ENCODE measurements around the gene DLGAP1. TPM values are rescaled to one million over a fixed set of nuclear protein-coding genes. Genes with fewer than 3 reads are reported as not detected.

The DLGAP1 gene
- total RNA-seq, 1 experiment from 2014 or later: 0.07 TPM

- TF ChIP-seq CTCF (IDR thresholded peaks at IDR 0.05; ENCODE audit: insufficient read depth in 1 of 2, low read depth in 1 of 2, low read length in 1 of 2, severe bottlenecking in 1 of 2, unreplicated experiment in 1 of 2): no peak
- Mint-ChIP-seq H3K9me3 (ENCODE audit: unreplicated experiment) (no peaks in the 10 kb centered on the region), H3K27ac (ENCODE audit: unreplicated experiment) (peak overlapping the region; percentile 16), H3K27me3 (ENCODE audit: insufficient read depth, unreplicated experiment) (no peaks in the 10 kb centered on the region), H3K4me3 (ENCODE audit: unreplicated experiment) (no peak overlapping the region), H3K4me1 (ENCODE audit: low read depth, unreplicated experiment) (peaks cover 32% of the 10 kb centered on the region), H3K36me3 (ENCODE audit: insufficient read depth, unreplicated experiment) (no peaks in the 10 kb centered on the region)
- Histone ChIP-seq H3K4me1 (peaks cover 30% of the 10 kb centered on the region), H3K27me3 (replicated peaks; ENCODE audit: control insufficient read depth, insufficient read depth, low read length) (no peaks in the 10 kb centered on the region), H3K9me3 (no peaks in the 10 kb centered on the region), H3K36me3 (ENCODE audit: control insufficient read depth, insufficient read depth, low read length) (no peaks in the 10 kb centered on the region), H3K4me3 (ENCODE audit: low read depth, low read length) (no peak overlapping the region)
- POLR2A ChIA-PET: no interaction called here
- CTCF ChIA-PET: interaction anchor here (0.6 to 1.1 kb wide), 3 partner anchors 46 to 118 kb away, joined by 3 to 7 read pairs (median 4); no protein-coding TSS in a partner anchor
- no TSS peak for BruUV-seq (replicated peaks)
- DNase-seq: no peak
- intact Hi-C loops (cut with micrococcal nuclease; ENCODE audit: unreplicated experiment): no loop called here
Measured at GRCh38 chr18:3712491-3712890, 742.6 kb downstream of the DLGAP1 start.

DNA sequence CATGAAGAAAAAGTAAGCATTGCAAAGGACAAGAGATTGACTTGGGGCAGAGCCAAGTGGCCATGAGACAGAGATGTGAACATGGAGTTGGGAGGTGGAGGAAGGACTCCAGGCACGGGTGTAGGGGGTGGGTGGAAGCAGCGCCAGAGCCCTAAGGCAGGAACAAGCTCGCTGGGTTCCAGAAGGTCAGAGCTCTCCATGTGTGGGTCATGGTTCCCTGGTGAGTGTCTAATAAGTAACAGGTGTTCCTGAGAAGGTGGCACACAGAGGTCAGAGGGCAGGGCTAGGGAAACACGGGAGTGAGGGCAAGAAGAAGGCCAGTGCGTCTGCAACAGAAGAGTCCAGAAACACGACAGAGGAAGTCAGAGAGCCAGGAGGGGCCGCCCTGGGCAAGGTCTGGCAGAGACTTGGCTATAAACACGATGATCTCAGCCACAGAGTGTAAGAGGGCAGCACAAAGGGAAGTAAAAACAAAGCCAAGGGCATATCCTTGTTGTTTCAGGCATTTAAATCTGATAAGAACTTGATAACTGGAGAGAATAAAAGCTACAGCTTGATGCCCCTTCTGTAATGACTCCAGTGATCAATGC lies 744.3 kb downstream of the DLGAP1 start:
- no peaks in the 10 kb centered on the region for H3K36me3 ChIP-seq (ENCODE audit: control insufficient read depth, insufficient read depth, low read length)
- Mint-ChIP-seq H3K9me3 (ENCODE audit: unreplicated experiment) (no peaks in the 10 kb centered on the region), H3K36me3 (ENCODE audit: insufficient read depth, unreplicated experiment) (no peaks in the 10 kb centered on the region), H3K4me3 (ENCODE audit: unreplicated experiment) (no peak overlapping the region), H3K27ac (ENCODE audit: unreplicated experiment) (peak overlapping the region; percentile 30), H3K27me3 (ENCODE audit: insufficient read depth, unreplicated experiment) (no peaks in the 10 kb centered on the region), H3K4me1 (ENCODE audit: low read depth, unreplicated experiment) (peaks cover 26% of the 10 kb centered on the region)
- H3K4me3 ChIP-seq (ENCODE audit: low read depth, low read length): no peak overlapping the region
- CTCF ChIA-PET: no interaction called here
- H3K9me3 ChIP-seq: no peaks in the 10 kb centered on the region
- no peaks in the 10 kb centered on the region for H3K27me3 ChIP-seq (replicated peaks; ENCODE audit: control insufficient read depth, insufficient read depth, low read length)
- H3K4me1 ChIP-seq: peaks cover 30% of the 10 kb centered on the region
- DNase-seq: no peak
- no TSS peak for BruUV-seq (replicated peaks)
- TF ChIP-seq CTCF (IDR thresholded peaks at IDR 0.05; ENCODE audit: insufficient read depth in 1 of 2, low read depth in 1 of 2, low read length in 1 of 2, severe bottlenecking in 1 of 2, unreplicated experiment in 1 of 2): no peak
- POLR2A ChIA-PET: no interaction called here
- intact Hi-C loops (cut with micrococcal nuclease; ENCODE audit: unreplicated experiment): no loop called here

DNA sequence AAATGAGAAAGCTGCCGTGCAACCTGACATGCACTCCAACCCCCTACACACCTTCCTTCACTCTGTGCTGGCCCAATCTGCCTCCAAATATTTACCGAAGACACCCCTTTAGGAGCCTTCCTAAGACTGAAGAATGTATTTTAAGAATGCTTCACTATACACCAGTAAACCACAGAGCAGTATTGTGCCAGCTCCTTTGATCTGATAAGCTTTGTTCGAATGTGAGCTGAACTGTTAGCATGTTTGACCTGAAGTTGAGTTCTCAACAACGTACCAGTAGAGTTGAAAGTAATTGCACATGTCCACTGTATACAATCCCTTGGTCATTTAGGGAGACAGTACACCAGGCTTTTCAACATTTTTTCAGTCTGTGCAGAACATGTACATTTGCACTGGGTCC lies 745.9 kb downstream of the DLGAP1 start:
- intact Hi-C loops (cut with micrococcal nuclease; ENCODE audit: unreplicated experiment): loop anchor here (10.0 kb wide), 1 partner anchor 356 kb away; no protein-coding TSS in a partner anchor
- peaks cover 26% of the 10 kb centered on the region for H3K4me1 Mint-ChIP-seq (ENCODE audit: low read depth, unreplicated experiment)

More for the DNA sequence above, 745.9 kb downstream of the DLGAP1 start:
- Mint-ChIP-seq H3K9me3 (ENCODE audit: unreplicated experiment) (no peaks in the 10 kb centered on the region), H3K4me3 (ENCODE audit: unreplicated experiment) (no peak overlapping the region), H3K27ac (ENCODE audit: unreplicated experiment) (no peak overlapping the region), H3K27me3 (ENCODE audit: insufficient read depth, unreplicated experiment) (no peaks in the 10 kb centered on the region), H3K36me3 (ENCODE audit: insufficient read depth, unreplicated experiment) (no peaks in the 10 kb centered on the region)
- no peak for DNase-seq
- no peak for TF ChIP-seq CTCF (IDR thresholded peaks at IDR 0.05; ENCODE audit: insufficient read depth in 1 of 2, low read depth in 1 of 2, low read length in 1 of 2, severe bottlenecking in 1 of 2, unreplicated experiment in 1 of 2)
- no TSS peak for BruUV-seq (replicated peaks)
- Histone ChIP-seq H3K9me3 (no peaks in the 10 kb centered on the region), H3K4me3 (ENCODE audit: low read depth, low read length) (no peak overlapping the region), H3K27me3 (replicated peaks; ENCODE audit: control insufficient read depth, insufficient read depth, low read length) (no peaks in the 10 kb centered on the region), H3K36me3 (ENCODE audit: control insufficient read depth, insufficient read depth, low read length) (no peaks in the 10 kb centered on the region), H3K4me1 (peaks cover 30% of the 10 kb centered on the region)
- ChIA-PET POLR2A (no interaction called here), CTCF (interaction anchor here (1.4 kb wide), 1 partner anchor 17 kb away, joined by 3 read pairs; no protein-coding TSS in a partner anchor)

All from Caco-2 (cell line).